ENCODE results near the gene NCAPG2. TPM values are rescaled to one million over a fixed set of nuclear protein-coding genes. Genes with fewer than 3 reads are reported as not detected.

The NCAPG2 gene
- total RNA-seq, 2 donors from 2014 or later: 0.66 to 8.8 TPM

DNA sequence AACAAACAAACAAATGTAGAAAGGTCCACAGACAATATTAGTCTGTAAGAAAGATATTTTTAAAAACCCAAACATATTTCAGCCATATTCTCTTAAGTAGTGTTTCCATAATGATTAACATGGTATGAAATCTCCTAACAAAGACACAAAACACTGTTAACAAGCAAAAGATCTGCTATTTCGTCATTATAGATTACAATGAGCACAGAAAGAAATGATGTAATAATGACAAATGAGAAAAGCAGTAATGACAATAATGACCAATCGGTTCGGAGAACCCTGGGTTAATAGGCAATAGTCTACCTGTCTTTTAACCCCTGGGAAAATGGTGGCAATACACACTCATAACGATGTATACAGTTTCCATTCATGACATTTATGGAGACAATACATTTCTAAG is 39.5 kb upstream of the NCAPG2 start:
- whole genome bisulfite sequencing, 2 donors: 89 to 94% methylated on average over 4 of the region's 4 CpGs
- H3K9me3 ChIP-seq: no peaks in the 10 kb centered on the region
- DNase-seq: no peak
- intact Hi-C loops (cut with DNase I): no loop called here
- no peak for ATAC-seq
- H3K27ac ChIP-seq: no peak overlapping the region
- H3K36me3 ChIP-seq (replicated peaks in 1 of 2; ENCODE audit: insufficient read depth in 1 of 2, low read depth in 2 of 2): peaks cover 11 to 12% of the 10 kb centered on the region in 2 donors
- H3K4me1 ChIP-seq: no peaks in the 10 kb centered on the region
- no peak overlapping the region for H3K4me3 ChIP-seq
- TF ChIP-seq, protein P1, sequence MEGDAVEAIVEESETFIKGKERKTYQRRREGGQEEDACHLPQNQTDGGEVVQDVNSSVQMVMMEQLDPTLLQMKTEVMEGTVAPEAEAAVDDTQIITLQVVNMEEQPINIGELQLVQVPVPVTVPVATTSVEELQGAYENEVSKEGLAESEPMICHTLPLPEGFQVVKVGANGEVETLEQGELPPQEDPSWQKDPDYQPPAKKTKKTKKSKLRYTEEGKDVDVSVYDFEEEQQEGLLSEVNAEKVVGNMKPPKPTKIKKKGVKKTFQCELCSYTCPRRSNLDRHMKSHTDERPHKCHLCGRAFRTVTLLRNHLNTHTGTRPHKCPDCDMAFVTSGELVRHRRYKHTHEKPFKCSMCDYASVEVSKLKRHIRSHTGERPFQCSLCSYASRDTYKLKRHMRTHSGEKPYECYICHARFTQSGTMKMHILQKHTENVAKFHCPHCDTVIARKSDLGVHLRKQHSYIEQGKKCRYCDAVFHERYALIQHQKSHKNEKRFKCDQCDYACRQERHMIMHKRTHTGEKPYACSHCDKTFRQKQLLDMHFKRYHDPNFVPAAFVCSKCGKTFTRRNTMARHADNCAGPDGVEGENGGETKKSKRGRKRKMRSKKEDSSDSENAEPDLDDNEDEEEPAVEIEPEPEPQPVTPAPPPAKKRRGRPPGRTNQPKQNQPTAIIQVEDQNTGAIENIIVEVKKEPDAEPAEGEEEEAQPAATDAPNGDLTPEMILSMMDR (IDR thresholded peaks at IDR 0.05): no peak
- TF ChIP-seq POLR2A (IDR thresholded peaks at IDR 0.05): no peak
- H3K27me3 ChIP-seq: no peaks in the 10 kb centered on the region

DNA sequence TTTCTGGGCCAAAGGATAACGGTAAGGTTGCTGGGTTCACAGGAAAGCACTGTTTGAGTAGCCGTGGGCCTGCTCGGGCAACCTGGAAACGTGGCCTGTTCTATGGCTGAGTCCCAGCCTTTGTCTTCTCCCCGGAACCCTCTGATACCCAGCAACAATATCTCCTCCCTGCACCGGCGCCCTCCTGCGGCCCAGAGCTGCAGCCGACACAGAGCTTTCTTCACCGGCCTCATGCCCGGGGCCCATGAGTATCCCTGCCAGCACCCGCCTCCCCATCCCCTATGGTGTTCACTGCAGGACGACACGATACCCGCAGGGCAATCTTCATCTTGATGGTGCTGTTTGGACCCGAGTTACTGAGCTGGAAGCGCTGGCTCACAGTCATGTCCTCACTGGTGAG is 38.6 kb upstream of the NCAPG2 start:
- DNase-seq: no peak
- Histone ChIP-seq H3K4me3 (no peak overlapping the region), H3K9me3 (no peaks in the 10 kb centered on the region), H3K27me3 (no peaks in the 10 kb centered on the region), H3K4me1 (no peaks in the 10 kb centered on the region), H3K27ac (no peak overlapping the region), H3K36me3 (replicated peaks in 1 of 2; ENCODE audit: insufficient read depth in 1 of 2, low read depth in 2 of 2) (peaks cover 15 to 17% of the 10 kb centered on the region in 2 donors)
- intact Hi-C loops (cut with DNase I): no loop called here
- no peak for ATAC-seq
- WGBS, 2 donors: 87 to 93% methylated on average over 14 to 17 of the region's 17 CpGs
- TF ChIP-seq POLR2A (IDR thresholded peaks at IDR 0.05): no peak
- TF ChIP-seq, protein P1 (IDR thresholded peaks at IDR 0.05): no peak

DNA sequence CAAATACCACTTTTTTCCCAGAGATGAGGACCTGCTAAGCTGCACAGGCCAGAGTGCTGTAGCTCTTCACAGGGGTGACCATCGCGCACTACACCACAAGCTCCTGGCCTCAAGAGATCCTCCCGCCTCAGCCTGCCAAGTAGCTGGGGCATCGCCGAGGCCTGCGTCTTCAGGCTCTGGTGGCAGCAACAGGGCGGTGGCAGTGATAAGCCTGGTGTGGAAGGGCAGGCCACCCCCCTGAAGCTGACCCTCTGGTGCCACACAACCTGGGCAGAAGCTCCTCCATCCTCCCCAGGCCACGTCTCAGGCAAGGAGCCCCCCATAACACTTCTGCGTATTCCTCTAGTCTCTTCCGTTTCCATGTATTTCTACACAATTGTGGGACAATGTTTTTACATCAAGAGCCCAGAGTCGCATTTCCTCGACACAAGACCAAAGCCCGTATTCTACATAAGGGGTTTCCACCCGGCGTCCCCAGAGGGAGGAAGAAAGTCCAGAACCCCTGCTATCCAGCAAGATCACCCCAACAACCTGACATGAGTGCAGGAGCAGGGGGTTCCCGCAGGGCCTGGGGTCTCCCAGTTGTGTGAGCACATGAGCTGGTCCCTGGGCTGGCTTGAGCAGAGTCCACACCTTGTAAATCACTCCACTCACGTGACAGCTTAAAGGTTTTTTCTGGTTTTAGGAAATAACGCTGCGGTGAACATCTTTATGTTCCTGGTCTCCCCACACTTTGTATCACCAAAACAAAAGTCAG is 37.6 kb upstream of the NCAPG2 start:
- Histone ChIP-seq H3K4me3 (no peak overlapping the region), H3K27me3 (no peaks in the 10 kb centered on the region), H3K4me1 (no peaks in the 10 kb centered on the region), H3K9me3 (no peaks in the 10 kb centered on the region), H3K27ac (no peak overlapping the region), H3K36me3 (replicated peaks in 1 of 2; ENCODE audit: insufficient read depth in 1 of 2, low read depth in 2 of 2) (peaks cover 17% of the 10 kb centered on the region in 2 donors)
- ATAC-seq (no peak), DNase-seq (no peak)
- no peak for TF ChIP-seq POLR2A (IDR thresholded peaks at IDR 0.05)
- TF ChIP-seq, protein P1 (IDR thresholded peaks at IDR 0.05): no peak
- 95 to 97% methylated on average over 18 to 19 of the region's 19 CpGs for WGBS, 2 donors
- intact Hi-C loops (cut with DNase I): no loop called here

DNA sequence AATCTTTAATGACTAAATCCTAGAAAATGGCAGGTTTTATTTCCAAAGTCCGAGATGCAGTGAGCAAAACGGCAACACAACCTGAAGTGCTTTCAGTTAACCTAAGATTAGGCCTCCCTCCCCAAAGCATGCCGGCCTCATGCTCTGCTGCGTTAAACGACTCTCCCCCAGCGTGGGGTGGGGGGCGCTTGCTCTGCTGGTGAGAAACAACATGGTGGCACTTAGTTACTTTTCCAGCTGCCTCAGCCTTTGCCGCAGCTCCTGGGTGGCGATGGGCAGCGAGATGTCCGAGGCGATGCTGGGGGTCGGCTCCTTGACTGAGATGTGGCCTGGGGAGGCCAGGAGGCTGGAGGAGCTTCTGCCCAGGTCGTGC is 36.7 kb upstream of the NCAPG2 start:
- WGBS, 2 donors: 91 to 94% methylated on average over 6 to 13 of the region's 14 CpGs
- Histone ChIP-seq H3K36me3 (replicated peaks in 1 of 2; ENCODE audit: insufficient read depth in 1 of 2, low read depth in 2 of 2) (peaks cover 17 to 26% of the 10 kb centered on the region in 2 donors), H3K27me3 (no peaks in the 10 kb centered on the region), H3K4me3 (no peak overlapping the region), H3K9me3 (no peaks in the 10 kb centered on the region), H3K4me1 (no peaks in the 10 kb centered on the region), H3K27ac (no peak overlapping the region)
- no peak for DNase-seq
- intact Hi-C loops (cut with DNase I): no loop called here
- ATAC-seq: no peak
- TF ChIP-seq, protein P1 (IDR thresholded peaks at IDR 0.05): no peak
- no peak for TF ChIP-seq POLR2A (IDR thresholded peaks at IDR 0.05)

Data from body of pancreas (tissue), 4 donors.